GM12878 (cell line): ENCODE results near the gene ARMC8. TPM values are rescaled to one million over a fixed set of nuclear protein-coding genes. Genes with fewer than 3 reads are reported as not detected.

Experiments
- ATAC-seq: fragments of 200-7000 bp; cut with Tn5 transposase; 3 replicates; pipeline ENCODE4 v1.9.1; 2020; ENCODE audit warnings: mild to moderate bottlenecking, moderate library complexity
- BruUV-seq: library from RNA; stranded (reverse); fragments of 400-500 nt; replicated peaks from 2 replicates; lab custom pipeline; 2021; lab: Mats Ljungman, UMichigan
- CTCF ChIA-PET: fragments of 300-600 bp; sonication (Branson Sonifier 250); formaldehyde crosslinking; extraction: SDS; loops from one replicate; lab custom pipeline; 2021; ENCODE audit warnings: inconsistent platforms; lab: Yijun Ruan, JAX
- POLR2A ChIA-PET: fragments of 350-600 bp; formaldehyde crosslinking; extraction: SDS; loops from one replicate; lab custom pipeline; 2021; ENCODE audit warnings: inconsistent platforms; lab: Charles Lee
- RAD21 ChIA-PET: fragments of 300-600 bp; sonication (Branson Sonifier 250); formaldehyde crosslinking; loops from one replicate; lab custom pipeline; 2023; ENCODE audit warnings: antibody characterized with exemption; ENCODE audit not compliant: unreplicated experiment; lab: Charles Lee
- SMC1A ChIA-PET: fragments of 300-600 bp; sonication (Branson Sonifier 250); formaldehyde crosslinking; loops from one replicate; lab custom pipeline; 2023; ENCODE audit not compliant: unreplicated experiment, uncharacterized antibody; lab: Charles Lee
- DNase-seq: peaks from one replicate; pipeline ENCODE4 v3.0.0-alpha.2; 2011; ENCODE audit warnings: low read depth, low spot score
- FAIRE-seq: peaks from 3 replicates; lab custom pipeline; 2011; peaks lifted over from hg19 to GRCh38; lab: Jason Lieb, UNC
- H2AFZ ChIP-seq: 2 replicates; pipeline ENCODE4 v1.6.0; 2011; ENCODE audit warnings: low read depth, low read length, control low read depth; ENCODE audit not compliant: control insufficient read depth
- H3K27ac ChIP-seq: 2 replicates; pipeline ENCODE4 v1.5.1; 2011; ENCODE audit warnings: control low read depth; ENCODE audit not compliant: control insufficient read depth, insufficient read depth
- H3K27me3 ChIP-seq, 2 experiments: replicated peaks in 1 of 2; 2 replicates each; pipeline versions ENCODE4 v1.6.0 to v1.6.1; 2011; ENCODE audit warnings: low read length in 1 of 2; ENCODE audit not compliant: control insufficient read depth in 2 of 2, insufficient read depth in 2 of 2
- H3K36me3 ChIP-seq, 2 experiments: 2 replicates each; pipeline ENCODE4 v1.5.1; 2011; ENCODE audit warnings: low read length in 1 of 2; ENCODE audit not compliant: control insufficient read depth in 2 of 2, insufficient read depth in 2 of 2
- H3K4me1 ChIP-seq: 2 replicates; pipeline ENCODE4 v1.6.1; 2011; ENCODE audit warnings: mild to moderate bottlenecking, low read length, moderate library complexity, mixed read lengths; ENCODE audit not compliant: control insufficient read depth, insufficient read depth
- H3K4me2 ChIP-seq: 2 replicates; pipeline ENCODE4 v1.6.0; 2011; ENCODE audit warnings: control low read depth; ENCODE audit not compliant: control insufficient read depth, insufficient read depth
- H3K4me3 ChIP-seq: fragments of 200-600 bp; sonication (generic); 2 replicates; pipeline ENCODE4 v1.5.1; 2016
- H3K79me2 ChIP-seq: 2 replicates; pipeline ENCODE4 v1.6.0; 2011; ENCODE audit warnings: low read length; ENCODE audit not compliant: control insufficient read depth, insufficient read depth
- H3K9ac ChIP-seq: 2 replicates; pipeline ENCODE4 v1.8.0; 2011; ENCODE audit warnings: low read length, control low read depth, mixed read lengths; ENCODE audit not compliant: control insufficient read depth, insufficient read depth
- H3K9me3 ChIP-seq: replicated peaks from 3 replicates; pipeline ENCODE4 v1.5.1; 2011; ENCODE audit warnings: mild to moderate bottlenecking, low read length; ENCODE audit not compliant: control insufficient read depth, insufficient read depth
- H4K20me1 ChIP-seq: 2 replicates; pipeline ENCODE4 v1.6.0; 2011; ENCODE audit not compliant: control insufficient read depth, insufficient read depth
- BHLHE40 ChIP-seq, 2 experiments: fragments of 450-650 bp in 1 of 2; IDR thresholded peaks; 2 replicates each; pipeline ENCODE4 v1.6.1; 2011 to 2017; ENCODE audit warnings: low read depth in 2 of 2, borderline replicate concordance in 1 of 2, improper control_type of control experiment in 1 of 2, low read length in 1 of 2, mild to moderate bottlenecking in 1 of 2
- KAT2A ChIP-seq: conservative IDR thresholded peaks from 2 replicates; pipeline ENCODE4 v1.6.1; 2011; ENCODE audit warnings: low read depth, low read length; ENCODE audit not compliant: control insufficient read depth
- KLF5 ChIP-seq: fragments of 450-650 bp; IDR thresholded peaks from 2 replicates; pipeline ENCODE4 v1.6.1; 2014; ENCODE audit warnings: mild to moderate bottlenecking; ENCODE audit not compliant: partially characterized antibody
- NFIC ChIP-seq: IDR thresholded peaks from 2 replicates; pipeline ENCODE4 v1.6.1; 2012; ENCODE audit warnings: low read depth, mild to moderate bottlenecking, inconsistent platforms, low read length, moderate library complexity
- ZBED1 ChIP-seq: IDR thresholded peaks from 2 replicates; pipeline ENCODE4 v1.6.1; 2016; ENCODE audit warnings: borderline replicate concordance
- WGBS: methylation state at CpG from one replicate; pipeline ENCODE4 v1.1.6; 2016; ENCODE audit warnings: low lambda C conversion rate; ENCODE audit not compliant: insufficient replicate concordance, insufficient coverage; ENCODE audit errors: missing lambda C conversion rate; 5-methylcytosine and 5-hydroxymethylcytosine counted together
- in situ Hi-C: fragments of 300-500 bp; cut with MboI; formaldehyde crosslinking; loops from 9 replicates; pipeline ENCODE4 v1.14.3; 2018; ENCODE audit warnings: mixed read lengths
- intact Hi-C: fragments of 100-400 bp; cut with micrococcal nuclease; formaldehyde crosslinking; loops from one replicate; pipeline ENCODE4 v1.14.2; 2022; ENCODE audit not compliant: unreplicated experiment
- polyA plus RNA-seq, 11 experiments: library from polyadenylated mRNA; depleted of rRNA in 4 of 11; unstranded in 6 of 11; stranded (reverse) in 5 of 11; fragments of >200 nt; fragmentation: Nextera tagmentation in 4 of 11; fragmentation: Illumina TruSeq in 1 of 11; extraction: Ambion mirVana in 4 of 11; extraction: Trizol in 1 of 11; gene quantifications; 1 replicate in 1 of 11; 2 replicates in 10 of 11; pipeline versions ENCODE4 v1.2.1 to v1.2.3, GENCODE V29; 2011 to 2016; ENCODE audit warnings: inconsistent platforms in 2 of 11, missing spikeins in 2 of 11, low read depth in 1 of 11
- total RNA-seq, 4 experiments: library from RNA; depleted of rRNA in 3 of 4; stranded (reverse); fragments of >200 nt in 3 of 4; fragmentation: Illumina TruSeq in 1 of 4; extraction: Trizol in 1 of 4; gene quantifications; 2 replicates each; pipeline versions ENCODE4 v1.2.1 to v1.2.3, GENCODE V29; 2013 to 2021
- TF ChIP-seq, protein P1 (sequence below): fragments of 450-650 bp; IDR thresholded peaks from 2 replicates; pipeline ENCODE4 v1.6.1; 2017; ENCODE audit warnings: mild to moderate bottlenecking
- TF ChIP-seq, protein P2 (sequence below): fragments of 450-650 bp; IDR thresholded peaks from 2 replicates; pipeline ENCODE4 v1.6.1; 2018; ENCODE audit warnings: mild to moderate bottlenecking, low read depth, moderate library complexity; ENCODE audit not compliant: partially characterized antibody

The ARMC8 gene
- total and polyA plus RNA-seq, 10 of the 15 experiments (the other 5 are each of a cell fraction or from before 2014, with no cell fraction given) = 29.8 to 93.4 (median 45.3) TPM

DNA sequence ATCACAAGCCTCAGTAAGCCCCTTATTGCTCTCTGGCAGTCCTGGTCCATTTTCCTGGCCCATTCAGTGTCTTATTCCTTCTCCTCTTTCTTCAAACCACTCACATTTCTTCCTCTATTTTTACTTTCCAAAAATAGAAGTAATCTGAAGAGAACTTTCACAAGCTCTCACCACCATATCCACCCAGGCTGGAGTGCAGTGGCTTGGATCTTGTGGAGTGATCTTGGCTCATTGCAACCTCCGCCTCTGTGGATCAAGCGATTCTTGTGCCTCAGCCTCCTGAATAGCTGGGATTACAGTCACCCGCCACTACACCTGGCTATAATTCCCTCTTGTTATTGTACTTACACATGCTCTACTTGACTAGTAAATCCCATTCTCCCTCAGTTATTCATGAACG, 16.8 kb downstream of the ARMC8 start:
- CTCF ChIA-PET = no interaction called here

More for the DNA sequence above, 16.8 kb downstream of the ARMC8 start:
- Histone ChIP-seq H4K20me1 (no peaks in the 10 kb centered on the region), H3K79me2 (peaks cover 52% of the 10 kb centered on the region), H3K9ac (no peak overlapping the region), H3K4me1 (peaks cover 2% of the 10 kb centered on the region; the same call in 1 of the 2 replicates), H3K27ac (no peak overlapping the region), H3K27me3 (no peaks in the 10 kb centered on the region), H3K4me2 (no peak overlapping the region), H3K9me3 (no peaks in the 10 kb centered on the region), H3K36me3 (0 out of 4 replicates have a peak, but pooled peaks cover 0 to 2% of the 10 kb centered on the region in 2 experiments), H2AFZ (no peak overlapping the region), H3K4me3 (no peak overlapping the region)
- 85% methylated on average over 4 of the region's 4 CpGs for WGBS
- no peak for ATAC-seq
- intact Hi-C loops = no loop called here
- DNase-seq = no peak
- FAIRE-seq = no peak
- RAD21 ChIA-PET = no interaction called here
- SMC1A ChIA-PET = interaction anchor here (1.0 to 1.7 kb wide), 2 partner anchors 15 to 29 kb away, joined by 3 to 7 read pairs; partner anchors contain the start of gene DBR1
- POLR2A ChIA-PET = no interaction called here
- in situ Hi-C loops = no loop called here
- no peak for TF ChIP-seq ZBED1
- no peak for TF ChIP-seq KAT2A
- TF ChIP-seq, protein P1, sequence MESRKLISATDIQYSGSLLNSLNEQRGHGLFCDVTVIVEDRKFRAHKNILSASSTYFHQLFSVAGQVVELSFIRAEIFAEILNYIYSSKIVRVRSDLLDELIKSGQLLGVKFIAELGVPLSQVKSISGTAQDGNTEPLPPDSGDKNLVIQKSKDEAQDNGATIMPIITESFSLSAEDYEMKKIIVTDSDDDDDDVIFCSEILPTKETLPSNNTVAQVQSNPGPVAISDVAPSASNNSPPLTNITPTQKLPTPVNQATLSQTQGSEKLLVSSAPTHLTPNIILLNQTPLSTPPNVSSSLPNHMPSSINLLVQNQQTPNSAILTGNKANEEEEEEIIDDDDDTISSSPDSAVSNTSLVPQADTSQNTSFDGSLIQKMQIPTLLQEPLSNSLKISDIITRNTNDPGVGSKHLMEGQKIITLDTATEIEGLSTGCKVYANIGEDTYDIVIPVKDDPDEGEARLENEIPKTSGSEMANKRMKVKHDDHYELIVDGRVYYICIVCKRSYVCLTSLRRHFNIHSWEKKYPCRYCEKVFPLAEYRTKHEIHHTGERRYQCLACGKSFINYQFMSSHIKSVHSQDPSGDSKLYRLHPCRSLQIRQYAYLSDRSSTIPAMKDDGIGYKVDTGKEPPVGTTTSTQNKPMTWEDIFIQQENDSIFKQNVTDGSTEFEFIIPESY = no peak
- no peak for TF ChIP-seq NFIC
- TF ChIP-seq BHLHE40 (IDR thresholded peaks at IDR 0.05; ENCODE audit: borderline replicate concordance in 1 of 2, low read depth in 2 of 2, low read length in 1 of 2) = no peak
- TF ChIP-seq, protein P2, sequence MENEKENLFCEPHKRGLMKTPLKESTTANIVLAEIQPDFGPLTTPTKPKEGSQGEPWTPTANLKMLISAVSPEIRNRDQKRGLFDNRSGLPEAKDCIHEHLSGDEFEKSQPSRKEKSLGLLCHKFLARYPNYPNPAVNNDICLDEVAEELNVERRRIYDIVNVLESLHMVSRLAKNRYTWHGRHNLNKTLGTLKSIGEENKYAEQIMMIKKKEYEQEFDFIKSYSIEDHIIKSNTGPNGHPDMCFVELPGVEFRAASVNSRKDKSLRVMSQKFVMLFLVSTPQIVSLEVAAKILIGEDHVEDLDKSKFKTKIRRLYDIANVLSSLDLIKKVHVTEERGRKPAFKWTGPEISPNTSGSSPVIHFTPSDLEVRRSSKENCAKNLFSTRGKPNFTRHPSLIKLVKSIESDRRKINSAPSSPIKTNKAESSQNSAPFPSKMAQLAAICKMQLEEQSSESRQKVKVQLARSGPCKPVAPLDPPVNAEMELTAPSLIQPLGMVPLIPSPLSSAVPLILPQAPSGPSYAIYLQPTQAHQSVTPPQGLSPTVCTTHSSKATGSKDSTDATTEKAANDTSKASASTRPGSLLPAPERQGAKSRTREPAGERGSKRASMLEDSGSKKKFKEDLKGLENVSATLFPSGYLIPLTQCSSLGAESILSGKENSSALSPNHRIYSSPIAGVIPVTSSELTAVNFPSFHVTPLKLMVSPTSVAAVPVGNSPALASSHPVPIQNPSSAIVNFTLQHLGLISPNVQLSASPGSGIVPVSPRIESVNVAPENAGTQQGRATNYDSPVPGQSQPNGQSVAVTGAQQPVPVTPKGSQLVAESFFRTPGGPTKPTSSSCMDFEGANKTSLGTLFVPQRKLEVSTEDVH = no peak
- TF ChIP-seq KLF5 = no peak
- TF ChIP-seq, all 136 proteins: peak for 0
- no TSS peak for BruUV-seq
